Epidermal melanocyte (primary cell): Measurements from ENCODE around the gene FHOD3.

Experiments
- DNase-seq: peaks from one replicate; pipeline ENCODE4 v3.0.0; 2011; ENCODE audit warnings: low spot score; ENCODE audit not compliant: insufficient read length

The FHOD3 gene

GRCh38 chr18:36403896-36404820 is 106.6 kb downstream of the FHOD3 start:
- no peak for DNase-seq

- DNase-seq: no peak
Measured at GRCh38 chr18:36405611-36406010, 108.1 kb downstream of the FHOD3 start.

GRCh38 chr18:36406805-36407204 is 109.3 kb downstream of the FHOD3 start:
- DNase-seq: no peak

- no peak for DNase-seq
Measured at GRCh38 chr18:36408606-36409005, 111.1 kb downstream of the FHOD3 start.

GRCh38 chr18:36409779-36410178 is 112.3 kb downstream of the FHOD3 start:
- no peak for DNase-seq

- DNase-seq: no peak
Measured at GRCh38 chr18:36410346-36410745, 112.8 kb downstream of the FHOD3 start.

- no peak for DNase-seq
Measured at GRCh38 chr18:36411745-36412168, 114.2 kb downstream of the FHOD3 start.

- no peak for DNase-seq
Measured at GRCh38 chr18:36412778-36413177, 115.3 kb downstream of the FHOD3 start.

- DNase-seq: no peak
Measured at GRCh38 chr18:36415171-36415570, 117.7 kb downstream of the FHOD3 start.

GRCh38 chr18:36415625-36416024 is 118.1 kb downstream of the FHOD3 start:
- no peak for DNase-seq

GRCh38 chr18:36419188-36419899 is 121.8 kb downstream of the FHOD3 start:
- no peak for DNase-seq

- DNase-seq: no peak
Measured at GRCh38 chr18:36419900-36420531, 122.5 kb downstream of the FHOD3 start.

GRCh38 chr18:36420826-36421225 is 123.3 kb downstream of the FHOD3 start:
- no peak for DNase-seq

GRCh38 chr18:36424741-36425142 is 127.2 kb downstream of the FHOD3 start:
- no peak for DNase-seq

GRCh38 chr18:36427369-36427768 is 129.9 kb downstream of the FHOD3 start:
- DNase-seq: no peak

- no peak for DNase-seq
Measured at GRCh38 chr18:36427831-36428230, 130.3 kb downstream of the FHOD3 start.

GRCh38 chr18:36428431-36429029 is 131.0 kb downstream of the FHOD3 start:
- no peak for DNase-seq

GRCh38 chr18:36432880-36433555 is 135.5 kb downstream of the FHOD3 start:
- DNase-seq: no peak

GRCh38 chr18:36436387-36436786 is 138.9 kb downstream of the FHOD3 start:
- DNase-seq: no peak

GRCh38 chr18:36440614-36441013 is 143.1 kb downstream of the FHOD3 start:
- no peak for DNase-seq
